HepG2 (cell line): ENCODE data around the gene BIN1.

Experiments
- MAX ChIP-seq: IDR thresholded peaks from 2 replicates; pipeline ENCODE4 v1.6.1; 2012; ENCODE audit warnings: inconsistent platforms
- POLR2A ChIP-seq, 2 experiments: IDR thresholded peaks; 2 replicates each; pipeline ENCODE4 v1.6.1; 2011; ENCODE audit warnings: low read depth in 2 of 2, low read length in 2 of 2, mild to moderate bottlenecking in 1 of 2, moderate library complexity in 1 of 2; ENCODE audit not compliant: insufficient read depth in 1 of 2
- THAP7 ChIP-seq: sonication (generic); formaldehyde crosslinking; IDR thresholded peaks from 2 replicates; pipeline ENCODE4 v1.8.1; 2023; ENCODE audit warnings: mild to moderate bottlenecking, missing genetic modification reagents
- ZNF274 ChIP-seq: sonication (generic); formaldehyde crosslinking; IDR thresholded peaks from 2 replicates; pipeline ENCODE4 v1.5.1; 2020; ENCODE audit warnings: mild to moderate bottlenecking, missing genetic modification reagents
- ZNF737 ChIP-seq: sonication (generic); formaldehyde crosslinking; IDR thresholded peaks from 2 replicates; pipeline ENCODE4 v1.5.0; 2020; ENCODE audit warnings: missing genetic modification reagents, mild to moderate bottlenecking, borderline replicate concordance

- TF ChIP-seq ZNF737 (CRISPR knock-in tag) = no peak
- TF ChIP-seq POLR2A (IDR thresholded peaks at IDR 0.05; ENCODE audit: insufficient read depth in 1 of 2, low read depth in 2 of 2, low read length in 2 of 2) = no peak
- TF ChIP-seq ZNF274 (CRISPR knock-in tag) = no peak
- TF ChIP-seq THAP7 (CRISPR knock-in tag) = no peak
- TF ChIP-seq MAX = no peak
Observed at GRCh38 chr2:127072396-127072795, 34.6 kb downstream of the BIN1 start.
